Choroid plexus epithelial cell (primary cell): Measurements from ENCODE around the gene SYTL1.

Experiments used
- DNase-seq: peaks from one replicate; pipeline ENCODE4 v3.0.0-alpha.2; 2010; ENCODE audit warnings: low read depth
- H3K4me3 ChIP-seq: 2 replicates; pipeline ENCODE4 v1.5.1; 2011; ENCODE audit warnings: low read depth, mild to moderate bottlenecking, control low read depth, low read length, moderate library complexity
- CTCF ChIP-seq: conservative IDR thresholded peaks from 2 replicates; pipeline ENCODE4 v1.5.1; 2011; ENCODE audit warnings: low read depth, mild to moderate bottlenecking, control low read depth, inconsistent platforms, low read length, moderate library complexity

SYTL1 gene

DNA sequence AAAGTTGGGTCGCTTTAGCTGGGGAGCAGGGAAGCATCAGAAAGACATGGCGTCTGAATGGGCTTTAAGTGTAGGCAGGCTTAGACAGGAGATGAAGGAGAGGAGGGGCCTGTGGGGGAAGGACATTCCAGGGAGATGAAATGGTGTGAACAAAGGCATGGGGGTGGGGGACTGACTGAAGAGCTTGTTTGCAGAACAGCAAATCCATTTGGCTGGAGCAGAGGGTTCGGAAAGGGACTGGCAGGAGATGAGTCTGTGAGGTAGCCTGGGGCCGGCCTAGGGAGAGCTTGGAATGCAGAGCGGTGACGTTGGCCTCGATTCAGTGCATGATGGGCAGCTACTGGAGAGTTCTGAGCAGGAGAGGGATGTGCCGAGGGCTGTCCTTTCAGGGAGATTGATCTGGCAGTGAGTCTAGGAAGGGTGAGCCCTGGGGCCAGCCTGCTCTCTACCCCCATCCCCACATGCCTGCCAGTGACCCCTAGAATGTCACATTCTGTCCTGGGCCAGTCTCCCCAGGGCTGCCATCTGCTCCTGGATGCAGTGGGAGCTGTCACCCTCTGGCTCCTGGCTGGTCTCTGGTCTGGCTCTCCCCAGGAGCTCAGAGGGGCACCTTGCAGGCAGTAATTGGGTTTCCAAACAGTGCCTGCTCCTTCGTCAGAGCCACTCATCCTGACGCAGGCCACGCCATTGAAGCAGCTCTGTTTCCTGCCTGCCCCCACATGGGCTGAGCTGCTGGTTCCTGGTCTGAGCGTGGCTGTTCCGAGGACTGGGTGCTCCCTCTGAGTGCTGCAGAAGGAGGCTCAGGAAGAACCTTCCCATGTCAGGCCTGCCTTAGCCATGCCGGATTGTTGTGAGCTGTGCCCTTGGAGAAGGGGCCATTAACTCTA is 42.2 kb upstream of the SYTL1 start:
- TF ChIP-seq CTCF, result no peak
- H3K4me3 ChIP-seq, result no peak overlapping the region
- DNase-seq, result peak; percentile 100

DNA sequence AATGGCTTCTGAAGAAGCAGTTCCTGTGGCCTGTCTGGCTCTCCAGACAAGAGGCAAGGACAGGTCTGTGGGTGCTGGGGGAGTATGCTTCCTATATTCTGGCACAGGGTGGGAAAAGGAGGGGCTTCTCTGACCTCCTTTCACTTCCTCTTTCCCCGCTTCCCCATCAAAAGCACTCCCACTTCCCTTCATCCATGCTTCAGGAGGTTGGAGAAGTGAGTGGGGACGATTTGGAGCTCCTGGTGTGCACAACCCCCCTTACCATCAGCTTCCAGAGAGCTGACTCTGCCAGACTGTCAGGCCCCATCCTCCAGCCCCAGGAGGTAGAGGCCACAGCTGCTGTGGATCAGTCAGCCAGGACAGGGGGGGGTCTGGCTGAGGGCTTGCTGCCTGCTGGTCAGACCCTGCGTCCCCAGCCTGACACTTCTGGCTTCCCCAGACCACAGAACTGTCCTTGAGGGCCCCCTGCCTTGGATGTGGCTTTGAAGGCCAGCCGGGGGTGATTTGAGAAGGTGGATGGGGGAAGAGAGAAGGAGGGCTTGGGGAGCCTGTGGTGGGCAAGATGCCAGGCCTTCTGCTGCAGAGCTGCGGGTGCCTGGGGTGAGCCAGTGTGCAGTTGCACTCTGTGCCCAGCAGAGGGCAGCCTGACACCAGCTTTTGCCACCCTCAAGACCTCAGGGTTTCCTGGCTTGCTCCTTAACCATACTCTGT is 41.3 kb upstream of the SYTL1 start:
- DNase-seq, result peak; percentile 99
- H3K4me3 ChIP-seq, result no peak overlapping the region
- peak; percentile 96 for TF ChIP-seq CTCF

- H3K4me3 ChIP-seq, result no peak overlapping the region
- no peak for TF ChIP-seq CTCF
- no peak for DNase-seq
Measured at GRCh38 chr1:27301052-27301422, 40.8 kb upstream of the SYTL1 start.

DNA sequence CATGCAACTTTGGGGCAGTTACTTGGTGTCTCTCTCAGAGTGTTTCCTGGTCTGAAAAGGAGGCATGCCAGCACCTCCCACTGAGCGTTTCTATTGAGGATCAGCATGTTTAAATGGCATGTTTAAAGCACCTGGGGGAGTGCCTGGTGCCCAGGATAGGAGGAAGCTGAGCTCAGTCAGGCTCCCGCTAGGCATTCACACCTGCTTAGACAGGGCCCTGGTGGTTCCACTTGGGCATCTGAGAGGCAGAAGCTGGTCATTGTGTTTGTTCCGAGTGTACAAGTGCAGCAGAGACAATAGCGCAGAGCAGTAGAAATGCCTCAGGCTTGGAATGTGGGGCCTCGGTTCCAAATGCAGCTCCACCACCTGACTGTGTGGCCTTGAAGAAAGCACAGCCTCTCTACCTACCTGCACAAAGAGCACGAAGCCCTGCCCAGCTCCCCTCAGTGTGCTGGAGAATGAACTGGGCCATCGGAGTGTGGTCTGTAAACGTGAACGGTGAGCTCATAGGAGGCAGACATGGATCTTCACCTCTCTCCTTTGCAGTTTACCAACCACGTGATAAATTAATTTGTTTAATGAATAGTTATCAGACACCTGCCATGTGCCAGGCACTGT is 40.1 kb upstream of the SYTL1 start:
- no peak for DNase-seq
- H3K4me3 ChIP-seq, result no peak overlapping the region
- no peak for TF ChIP-seq CTCF

DNA sequence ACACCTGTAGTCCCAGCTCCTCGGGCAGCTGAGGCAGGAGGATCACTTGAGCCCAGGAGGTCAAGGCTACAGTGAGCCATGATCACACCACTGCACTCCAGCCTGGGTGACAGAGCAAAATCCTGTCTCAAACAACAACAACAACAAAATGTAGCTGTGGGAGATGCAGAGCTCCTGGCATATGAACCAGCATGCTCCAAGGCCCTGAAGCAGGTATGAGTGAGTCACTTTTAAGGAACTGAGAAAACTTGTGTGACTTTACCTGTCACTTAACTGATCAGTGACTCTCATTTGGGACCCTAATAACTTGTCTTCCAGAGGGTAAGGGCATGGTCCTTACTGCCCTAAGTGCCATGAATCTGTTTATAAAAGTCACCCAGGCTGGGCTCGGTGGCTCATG is 39.2 kb upstream of the SYTL1 start:
- DNase-seq, result no peak
- no peak for TF ChIP-seq CTCF
- no peak overlapping the region for H3K4me3 ChIP-seq

GRCh38 chr1:27303509-27303908 is 38.3 kb upstream of the SYTL1 start:
- no peak for TF ChIP-seq CTCF
- DNase-seq, result no peak
- H3K4me3 ChIP-seq, result no peak overlapping the region
